ENCODE data around the gene SLC36A1. TPM values are rescaled to one million over a fixed set of nuclear protein-coding genes. Genes with fewer than 3 reads are reported as not detected.
"Not testable (repeated sequence)": the region's sequence is repeated elsewhere in the genome, so short reads cannot be mapped to it uniquely, and the experiment has no call there.

The SLC36A1 gene
- total and polyA plus RNA-seq, 8 donors: 4.0 to 34.5 (median 5.6) TPM

GRCh38 chr5:151498395-151499155, 51.2 kb downstream of the SLC36A1 start:
- intact Hi-C loops (cut with DNase I): loop anchor here in 1 of 2 donors (10.0 kb wide), 1 partner anchor 54 kb away; the partner anchor contains the start of gene SLC36A1
- no peaks in the 10 kb centered on the region for H3K9me3 ChIP-seq
- H3K27me3 ChIP-seq: no peaks in the 10 kb centered on the region
- no peaks in the 10 kb centered on the region for H3K36me3 ChIP-seq
- peaks cover 0 to 37% of the 10 kb centered on the region in 2 donors for H3K4me1 ChIP-seq
- H3K27ac ChIP-seq: no peak overlapping the region
- no peak for TF ChIP-seq CTCF (IDR thresholded peaks at IDR 0.05)
- H3K4me3 ChIP-seq: no peak overlapping the region
- DNase-seq: no peak
- ATAC-seq: no peak

- ATAC-seq (no peak), DNase-seq (peak in 1 of 4 donors; percentile 32)
- Histone ChIP-seq H3K9me3 (no peaks in the 10 kb centered on the region), H3K27ac (peak overlapping the region in 1 of 2 donors; percentile 28), H3K4me1 (peaks cover 0 to 37% of the 10 kb centered on the region in 2 donors), H3K27me3 (no peaks in the 10 kb centered on the region), H3K36me3 (no peaks in the 10 kb centered on the region), H3K4me3 (no peak overlapping the region)
- intact Hi-C loops (cut with DNase I): loop anchor here in 1 of 2 donors (10.0 kb wide), 1 partner anchor 55 kb away; the partner anchor contains the start of gene SLC36A1
- TF ChIP-seq CTCF (IDR thresholded peaks at IDR 0.05): no peak
Measured at GRCh38 chr5:151499501-151500035, 52.2 kb downstream of the SLC36A1 start.

GRCh38 chr5:151504006-151504405, 56.6 kb downstream of the SLC36A1 start:
- Histone ChIP-seq H3K4me3 (no peak overlapping the region), H3K27me3 (no peaks in the 10 kb centered on the region), H3K36me3 (no peaks in the 10 kb centered on the region), H3K9me3 (no peaks in the 10 kb centered on the region), H3K4me1 (peaks cover 0 to 19% of the 10 kb centered on the region in 2 donors), H3K27ac (no peak overlapping the region)
- intact Hi-C loops (cut with DNase I): no loop called here
- ATAC-seq: no peak
- no peak for TF ChIP-seq CTCF (IDR thresholded peaks at IDR 0.05)
- no peak for DNase-seq

- H3K4me3 ChIP-seq; intact Hi-C loops (cut with DNase I); H3K27me3 ChIP-seq; H3K4me1 ChIP-seq; ATAC-seq; H3K9me3 ChIP-seq; DNase-seq; H3K36me3 ChIP-seq; H3K27ac ChIP-seq: not testable (repeated sequence)
Measured at GRCh38 chr5:151508308-151508707, 60.9 kb downstream of the SLC36A1 start.

- Histone ChIP-seq H3K27ac (no peak overlapping the region), H3K9me3 (no peaks in the 10 kb centered on the region), H3K4me1 (no peaks in the 10 kb centered on the region), H3K27me3 (no peaks in the 10 kb centered on the region), H3K4me3 (no peak overlapping the region), H3K36me3 (no peaks in the 10 kb centered on the region)
- no peak for TF ChIP-seq CTCF (IDR thresholded peaks at IDR 0.05)
- intact Hi-C loops (cut with DNase I): no loop called here
- ATAC-seq (no peak), DNase-seq (no peak)
Measured at GRCh38 chr5:151509231-151509630, 61.8 kb downstream of the SLC36A1 start.

Measured in left lung (tissue), 10 donors.